ENCODE measurements around the gene PRRT4.

The PRRT4 gene

DNA sequence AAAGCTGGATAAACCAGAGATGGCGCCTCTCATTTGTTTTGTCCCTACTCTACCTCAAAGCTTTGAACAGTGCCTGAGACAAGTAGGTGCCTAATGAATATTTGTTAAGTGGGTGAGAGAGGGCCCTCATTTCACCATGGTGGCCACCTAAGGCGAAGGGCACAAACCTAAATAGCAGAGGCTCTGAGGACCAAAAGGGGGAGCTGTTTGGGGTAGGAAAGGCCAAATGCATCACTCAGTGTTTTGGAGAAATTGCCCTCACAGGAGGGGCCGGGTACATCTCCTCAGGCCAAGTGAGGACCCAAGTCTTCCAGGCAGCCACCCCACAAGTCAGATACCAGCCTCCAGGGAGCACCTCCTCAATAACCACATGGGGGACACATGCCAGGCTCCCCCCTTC lies 34.3 kb upstream of the PRRT4 start:
- no peak for DNase-seq (ENCODE audit: low read depth in 2 of 2)

DNA sequence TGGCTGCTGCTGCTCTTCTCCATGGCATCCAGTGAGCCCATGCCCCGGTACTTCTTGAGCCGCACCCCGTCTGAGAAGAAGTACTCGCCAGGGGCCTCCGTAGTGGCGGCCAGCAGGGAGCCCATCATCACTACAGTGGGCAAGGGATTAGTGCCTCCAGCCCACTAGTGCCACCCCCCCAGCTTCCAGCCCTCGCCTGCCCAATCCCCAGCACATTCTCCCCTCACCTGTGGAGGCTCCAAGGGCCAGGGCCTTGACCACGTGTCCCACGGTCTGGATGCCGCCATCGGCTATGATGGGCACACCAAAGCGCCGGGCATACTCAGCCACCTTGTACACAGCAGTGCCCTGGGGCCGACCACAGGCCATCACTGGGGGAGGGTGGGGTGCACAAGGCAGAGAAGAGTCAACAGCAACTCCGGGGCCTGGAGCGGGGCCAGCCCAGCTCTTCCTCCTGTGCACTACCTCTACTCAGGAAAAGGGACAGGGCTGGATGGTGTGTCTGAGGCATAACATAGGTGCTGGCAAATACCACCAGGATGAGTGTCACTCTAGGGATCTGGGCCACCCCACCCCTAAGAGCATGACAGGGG lies 33.5 kb upstream of the PRRT4 start:
- no peak for DNase-seq (ENCODE audit: low read depth in 2 of 2)

DNA sequence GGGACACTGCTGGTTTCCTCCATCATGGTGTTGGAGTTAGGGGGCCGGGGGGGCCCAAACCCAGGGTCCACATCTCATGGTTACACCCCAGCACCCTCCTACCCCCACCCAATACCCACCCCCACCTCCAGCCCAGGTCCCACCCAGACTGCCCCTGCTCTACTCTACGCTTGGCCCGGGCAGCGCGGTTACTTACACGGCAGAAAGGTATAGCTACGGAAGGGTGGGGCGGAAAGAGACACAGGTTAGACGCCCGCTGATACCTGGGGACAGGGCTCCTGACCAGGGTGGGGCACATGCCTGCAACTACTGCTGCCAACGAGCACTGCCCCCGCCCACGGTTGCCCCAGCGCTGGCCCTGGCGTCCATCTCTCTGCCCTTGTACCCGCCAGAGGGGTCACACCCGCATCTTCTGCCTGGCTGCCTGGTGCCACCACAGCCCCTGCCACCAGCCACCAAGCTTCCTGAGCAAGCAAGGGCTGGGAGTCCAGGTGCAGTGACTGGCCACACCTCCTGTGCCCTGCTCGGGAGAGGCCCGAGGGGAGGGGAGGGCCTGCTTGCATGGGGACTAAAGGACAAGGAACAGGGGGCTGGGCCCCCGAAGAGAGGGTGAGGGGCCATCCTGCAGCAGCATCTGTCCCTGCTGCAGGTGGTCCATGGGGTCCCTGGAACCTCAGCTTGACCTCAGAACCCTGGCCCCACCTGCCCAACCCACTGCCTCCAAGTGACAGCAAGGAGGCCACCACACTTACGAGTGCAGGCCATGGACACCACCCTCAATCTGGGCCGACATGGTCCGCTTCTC lies 32.2 kb upstream of the PRRT4 start:
- DNase-seq (ENCODE audit: low read depth in 2 of 2), result no peak

DNA sequence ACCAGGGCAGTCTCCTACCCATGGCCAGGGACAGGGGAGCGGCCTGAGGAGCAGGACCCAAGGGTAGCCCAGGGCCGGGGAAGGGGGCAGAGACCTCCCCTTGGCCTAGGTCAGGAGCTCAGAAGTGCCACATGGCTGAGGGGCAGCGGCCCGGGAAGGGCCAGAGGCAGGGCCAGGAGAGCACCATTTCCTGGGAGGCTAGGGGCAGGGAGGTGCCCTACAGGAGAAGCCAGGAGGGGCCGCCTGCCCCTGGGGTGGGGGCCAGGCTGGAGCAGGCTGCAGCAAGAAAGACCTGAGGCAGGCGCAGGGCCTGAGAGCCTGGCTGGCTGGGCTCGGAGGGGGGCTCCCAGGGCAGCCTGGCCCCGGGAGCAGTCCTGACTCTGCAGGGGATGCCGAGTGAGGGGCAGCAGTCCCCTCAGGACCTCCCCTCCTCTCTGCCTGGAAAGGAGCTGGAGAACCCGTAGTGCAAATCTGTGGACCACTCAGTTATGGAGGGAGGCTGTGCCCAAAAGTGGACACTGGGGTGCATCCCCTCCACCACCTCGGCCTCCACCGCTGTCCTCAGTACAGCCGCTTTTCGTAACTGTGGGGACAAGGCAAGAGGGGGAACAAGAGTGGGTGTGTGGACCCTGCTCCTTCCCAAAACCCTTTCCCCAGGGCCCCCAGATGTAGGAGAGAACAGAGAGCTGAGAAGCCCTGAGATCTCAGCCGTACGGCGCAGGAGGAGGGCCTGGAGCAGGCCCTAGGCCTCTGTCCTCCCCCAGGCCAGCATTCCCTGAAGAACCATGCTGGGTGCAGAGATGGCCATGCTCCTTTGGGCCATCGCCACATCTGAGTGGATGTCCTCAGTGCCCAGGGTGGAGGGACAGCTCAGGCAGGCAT lies 31.2 kb upstream of the PRRT4 start:
- DNase-seq (ENCODE audit: low read depth in 2 of 2), result no peak

DNA sequence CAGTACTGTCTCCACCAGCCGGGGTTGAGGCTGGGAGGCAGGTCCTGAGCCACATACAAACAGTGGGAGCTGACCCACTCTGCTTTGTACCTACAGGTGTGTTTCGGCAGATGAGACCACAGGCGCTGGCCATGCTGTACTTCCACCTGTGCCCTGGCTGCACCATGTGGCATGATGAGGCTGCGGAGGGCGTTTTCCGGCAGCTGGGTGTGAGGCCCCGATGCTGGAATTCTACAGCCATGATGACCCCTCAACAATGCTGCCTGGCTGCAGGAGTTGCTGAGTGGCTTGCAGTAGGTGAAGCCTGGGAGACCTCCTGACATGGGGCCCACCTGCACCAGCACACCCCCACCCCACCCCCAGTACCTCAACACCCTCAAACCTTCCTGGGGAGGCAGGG lies 30.3 kb upstream of the PRRT4 start:
- no peak for DNase-seq (ENCODE audit: low read depth in 2 of 2)

DNA sequence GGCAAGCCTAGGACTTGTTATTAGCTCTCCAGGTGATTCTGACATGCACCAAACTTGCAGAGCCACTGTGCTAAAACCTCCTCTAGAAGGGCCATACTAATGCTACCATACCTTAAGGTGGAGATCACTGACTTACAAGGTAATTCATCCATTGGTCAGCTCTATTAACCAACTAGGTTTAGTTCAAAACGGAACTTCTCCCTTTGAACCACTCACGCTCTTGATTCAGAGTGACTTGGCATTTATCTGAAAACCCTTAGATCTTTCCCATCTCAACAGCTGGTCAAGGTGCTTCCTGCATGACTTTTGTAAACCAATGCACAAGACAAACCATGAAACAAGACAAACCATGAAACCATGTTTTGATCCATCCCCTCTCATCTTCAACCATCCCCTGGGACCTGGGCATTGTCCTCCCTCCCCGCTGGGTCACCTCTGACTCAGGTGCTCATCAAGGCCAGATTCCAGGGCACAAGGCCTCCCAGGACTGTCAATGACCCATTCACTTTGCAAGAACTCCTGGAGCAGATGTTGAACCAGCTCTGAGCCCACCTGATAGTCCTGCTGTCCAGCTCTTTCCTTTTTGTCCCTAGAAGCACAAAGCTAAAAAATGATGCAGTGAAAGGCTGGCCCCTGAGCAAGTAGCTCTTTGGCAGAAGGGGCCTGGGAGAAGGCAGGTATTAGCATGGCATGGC lies 29.5 kb upstream of the PRRT4 start:
- DNase-seq (ENCODE audit: low read depth in 2 of 2), result no peak

DNA sequence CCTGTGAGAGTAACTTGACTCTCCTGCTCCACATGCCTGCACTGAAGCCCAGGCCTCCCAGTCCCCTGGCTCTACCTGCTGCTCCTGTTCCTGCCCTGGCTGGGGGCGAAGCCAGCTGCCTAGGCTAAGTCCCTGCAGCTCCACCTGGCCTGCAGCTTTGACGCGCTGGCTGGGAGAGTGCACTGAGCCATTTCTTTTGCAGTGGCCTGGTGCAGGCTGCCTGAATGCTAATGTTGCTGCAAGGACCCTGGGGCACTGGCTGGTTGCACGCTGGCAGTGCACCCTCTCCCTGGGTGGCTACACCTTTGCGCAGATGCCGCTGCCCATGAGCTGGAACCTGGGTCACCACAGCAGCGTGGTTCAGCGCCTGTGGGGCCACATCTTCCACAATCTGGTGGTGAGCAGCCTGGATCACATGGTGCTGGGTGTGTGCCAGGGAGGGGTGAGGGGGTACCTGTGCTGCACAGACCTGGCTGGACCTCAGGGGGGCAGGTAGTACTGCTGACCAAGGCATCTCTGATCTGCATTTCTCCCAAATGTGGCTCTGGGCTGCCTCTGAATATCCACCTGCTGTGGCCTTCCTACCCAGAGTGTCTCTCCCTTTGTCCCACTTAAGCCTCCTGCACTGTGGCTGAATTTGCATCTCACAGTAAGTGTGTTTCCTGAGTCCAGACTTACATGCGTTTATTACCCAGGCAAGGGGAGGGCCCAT lies 28.3 kb upstream of the PRRT4 start:
- no peak for DNase-seq (ENCODE audit: low read depth in 2 of 2)

DNA sequence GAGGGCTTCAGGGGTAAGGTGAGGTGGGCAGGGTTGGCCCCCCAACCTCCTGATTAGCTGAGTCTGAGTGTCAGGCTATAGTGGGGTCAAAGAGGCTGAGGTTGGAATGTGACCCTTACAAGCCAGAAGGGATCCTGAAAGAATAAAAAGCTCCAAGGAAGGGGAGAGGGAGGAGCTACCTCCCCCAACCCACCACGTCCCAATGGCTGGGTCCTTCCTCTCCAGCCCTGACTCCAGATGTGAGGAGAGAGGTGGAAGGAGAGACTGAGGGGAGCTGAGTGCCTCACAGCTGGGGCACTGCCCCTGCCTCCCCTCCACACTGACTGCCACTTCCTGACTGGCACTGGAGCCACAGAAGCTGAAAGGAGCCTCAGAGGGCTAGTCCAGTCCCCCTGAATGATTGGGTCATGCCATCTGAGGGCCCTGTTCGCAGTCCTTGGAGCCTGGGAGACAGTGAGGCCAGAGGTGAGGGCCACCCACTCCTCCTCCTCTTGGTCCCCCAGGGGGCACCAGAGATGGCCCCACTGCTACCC lies 27.7 kb upstream of the PRRT4 start:
- no peak for DNase-seq (ENCODE audit: low read depth in 2 of 2)

DNA sequence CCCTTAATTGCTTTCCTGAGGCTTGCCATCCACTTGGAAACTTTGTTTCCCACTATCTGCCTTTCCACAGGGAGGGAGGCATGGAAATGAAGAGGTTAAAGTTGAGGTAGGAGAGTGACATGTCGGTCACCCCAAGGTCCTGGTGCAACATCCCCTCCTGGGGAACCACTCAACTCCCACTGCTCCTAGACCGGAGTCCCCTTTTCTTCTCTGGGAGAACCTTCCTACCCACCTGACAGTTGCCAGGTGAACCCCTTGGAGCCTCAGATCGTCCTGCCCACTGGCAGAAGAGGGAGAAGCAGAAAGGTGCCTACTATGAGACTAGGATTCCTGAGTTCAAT lies 26.6 kb upstream of the PRRT4 start:
- DNase-seq (ENCODE audit: low read depth in 2 of 2), result no peak

DNA sequence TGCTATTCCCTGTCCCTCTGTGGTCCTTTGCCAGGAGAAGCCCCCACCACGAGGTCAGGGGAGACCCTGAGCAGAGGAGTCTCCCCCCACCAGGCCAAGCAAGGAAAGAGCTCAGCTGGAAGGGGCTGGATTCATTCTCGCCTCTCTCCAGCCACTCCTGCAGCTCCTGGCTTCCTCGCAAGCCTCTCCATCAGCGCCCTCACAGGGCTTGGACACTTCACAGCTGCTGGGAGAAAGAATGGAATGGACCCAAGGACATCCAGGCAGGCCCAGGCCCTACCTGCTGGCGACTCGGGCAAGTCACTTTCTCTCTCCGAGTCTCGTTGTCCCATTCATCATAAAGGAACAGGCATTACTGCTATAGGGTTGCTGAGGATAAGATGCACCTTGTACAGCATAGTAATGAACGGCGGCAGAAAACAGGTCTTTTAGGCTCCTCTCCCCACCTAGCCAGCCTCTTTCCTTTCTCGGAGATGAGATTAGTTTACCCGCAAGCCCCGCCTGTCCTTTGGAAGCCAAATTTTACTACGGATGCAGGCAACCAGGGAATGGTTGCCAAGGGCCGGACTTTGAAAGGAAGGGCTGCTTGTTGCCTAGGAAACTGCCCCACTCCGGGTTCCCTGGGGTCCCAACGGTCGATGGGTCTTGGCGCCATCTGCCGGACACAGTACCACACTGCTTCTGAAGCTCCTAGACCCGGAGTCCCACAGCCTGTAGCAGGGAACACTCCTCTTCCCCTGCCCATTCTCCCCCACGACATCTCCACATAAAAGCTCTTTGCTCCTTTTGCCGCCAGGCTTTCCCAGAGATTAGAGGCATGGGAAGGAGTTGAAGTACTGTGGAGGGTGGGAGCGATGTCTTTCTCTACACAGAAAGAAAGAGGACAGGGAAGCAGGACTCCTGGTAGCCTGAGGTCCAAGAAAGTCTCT lies 26.0 kb upstream of the PRRT4 start:
- peak; percentile 37 to 46 for DNase-seq (ENCODE audit: low read depth in 2 of 2)

DNA sequence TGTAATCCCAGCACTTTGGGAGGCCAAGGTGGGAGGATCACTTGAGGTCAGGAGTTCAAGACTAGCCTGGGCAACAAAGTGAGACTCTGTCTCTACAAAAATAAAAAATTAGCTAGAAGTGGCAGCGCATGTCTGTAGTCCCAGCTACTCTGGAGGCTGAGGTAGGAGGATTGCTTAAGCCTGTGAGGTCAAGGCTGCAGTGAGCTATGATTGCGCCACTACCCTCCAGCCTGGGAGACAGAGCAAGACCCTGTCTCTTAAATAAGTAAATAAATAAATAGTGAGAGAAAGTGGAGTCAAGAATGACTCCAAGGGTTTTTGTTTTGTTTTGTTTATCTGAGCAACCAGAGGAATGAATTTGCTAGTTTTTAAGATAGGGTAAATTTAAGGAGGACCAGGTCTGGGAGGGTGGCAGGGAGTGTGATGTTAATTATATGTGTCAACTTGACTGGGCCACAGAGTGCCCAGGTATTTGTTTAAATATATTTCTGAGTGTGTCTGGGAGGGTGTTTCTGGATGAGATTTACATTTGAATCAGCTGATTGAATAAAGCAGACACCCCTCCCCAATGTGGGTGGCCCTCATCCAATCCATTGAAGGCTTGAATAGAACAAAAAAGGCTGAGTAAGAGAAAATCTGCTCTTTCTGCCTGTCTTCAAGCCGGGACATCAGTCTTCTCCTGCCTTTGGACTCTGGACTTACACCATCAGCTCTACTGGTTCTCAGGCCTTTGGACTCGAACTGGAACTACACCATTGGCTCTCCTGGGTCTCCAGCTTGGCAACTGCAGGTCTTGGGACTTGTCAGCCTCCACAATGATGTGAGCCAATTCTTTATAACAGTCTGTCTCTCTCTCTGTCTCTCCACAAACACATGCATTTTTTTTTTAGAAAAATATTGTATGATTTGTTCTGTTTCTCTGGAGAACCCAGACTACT lies 24.8 kb upstream of the PRRT4 start:
- no peak for DNase-seq (ENCODE audit: low read depth in 2 of 2)

DNA sequence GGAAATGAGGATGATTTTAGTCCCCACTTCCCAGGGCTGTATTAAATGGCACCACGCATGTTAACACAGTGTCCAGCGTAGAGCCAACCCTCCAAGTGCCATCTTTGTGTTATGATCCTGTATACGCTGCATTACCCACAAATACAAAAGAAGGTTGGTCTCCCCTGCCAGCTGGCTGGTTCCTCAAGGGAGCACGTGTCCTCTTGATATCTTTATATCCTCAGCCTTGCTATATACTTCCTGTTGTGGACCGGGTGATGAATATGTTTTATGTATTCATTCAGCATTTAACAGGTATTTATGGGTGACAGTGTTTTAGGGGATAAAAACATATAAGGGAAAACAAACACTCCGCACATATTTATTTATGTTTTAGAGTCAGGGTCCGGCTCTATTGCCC lies 23.2 kb upstream of the PRRT4 start:
- no peak for DNase-seq (ENCODE audit: low read depth in 2 of 2)

DNA sequence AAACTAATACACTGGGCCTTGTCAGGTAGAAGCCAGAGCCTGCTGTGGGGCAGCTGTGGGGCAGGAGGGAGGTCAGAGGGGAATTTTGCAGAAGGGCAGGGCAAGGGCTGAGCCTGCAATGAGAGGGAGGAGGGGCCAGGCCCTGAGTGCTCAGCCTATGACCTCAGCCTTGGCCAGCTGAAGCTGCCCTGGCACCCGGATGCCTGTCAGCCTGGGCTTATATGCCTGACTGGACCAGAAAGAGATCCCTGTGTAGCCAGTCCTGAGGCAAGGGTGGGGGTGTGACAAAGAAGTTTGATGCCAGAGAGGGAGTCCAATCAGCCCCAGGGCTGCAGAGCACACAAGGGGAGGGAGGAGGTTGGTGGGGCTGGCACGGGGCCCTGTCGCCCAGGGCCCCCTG lies 22.3 kb upstream of the PRRT4 start:
- no peak for DNase-seq (ENCODE audit: low read depth in 2 of 2)

DNA sequence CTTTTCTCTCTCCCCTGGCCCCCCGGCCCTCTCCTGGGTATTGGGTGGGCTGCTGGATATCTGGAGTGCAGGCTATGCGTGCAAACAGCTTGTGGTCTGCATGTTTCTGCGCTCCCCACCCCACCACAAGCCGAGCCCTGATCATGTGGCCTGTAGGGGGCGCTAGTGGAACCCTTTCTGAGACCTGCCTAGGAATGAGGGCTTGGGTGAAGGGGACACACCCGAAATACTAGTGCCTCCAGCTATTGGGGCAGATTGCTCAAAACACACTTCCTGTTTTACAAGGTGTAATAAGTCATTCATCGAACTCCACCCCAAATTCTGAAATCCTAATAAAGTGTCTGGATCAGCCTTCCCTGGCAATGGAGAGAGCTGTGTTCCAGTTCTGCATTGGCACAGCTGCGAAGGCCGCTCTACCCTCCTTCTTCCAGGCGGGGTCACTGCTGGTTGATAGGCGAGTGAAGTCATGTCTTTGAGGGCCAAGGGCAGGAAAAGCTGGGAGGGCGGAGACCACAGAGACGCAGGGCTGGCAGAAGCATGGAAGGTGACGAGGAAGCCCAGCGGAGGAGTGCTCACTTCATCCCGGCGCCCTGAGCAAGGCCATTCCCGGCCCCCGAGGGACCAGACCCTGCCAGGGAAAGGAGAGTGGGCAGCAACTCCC lies 19.8 kb upstream of the PRRT4 start:
- DNase-seq (ENCODE audit: low read depth in 2 of 2), result no peak

DNA sequence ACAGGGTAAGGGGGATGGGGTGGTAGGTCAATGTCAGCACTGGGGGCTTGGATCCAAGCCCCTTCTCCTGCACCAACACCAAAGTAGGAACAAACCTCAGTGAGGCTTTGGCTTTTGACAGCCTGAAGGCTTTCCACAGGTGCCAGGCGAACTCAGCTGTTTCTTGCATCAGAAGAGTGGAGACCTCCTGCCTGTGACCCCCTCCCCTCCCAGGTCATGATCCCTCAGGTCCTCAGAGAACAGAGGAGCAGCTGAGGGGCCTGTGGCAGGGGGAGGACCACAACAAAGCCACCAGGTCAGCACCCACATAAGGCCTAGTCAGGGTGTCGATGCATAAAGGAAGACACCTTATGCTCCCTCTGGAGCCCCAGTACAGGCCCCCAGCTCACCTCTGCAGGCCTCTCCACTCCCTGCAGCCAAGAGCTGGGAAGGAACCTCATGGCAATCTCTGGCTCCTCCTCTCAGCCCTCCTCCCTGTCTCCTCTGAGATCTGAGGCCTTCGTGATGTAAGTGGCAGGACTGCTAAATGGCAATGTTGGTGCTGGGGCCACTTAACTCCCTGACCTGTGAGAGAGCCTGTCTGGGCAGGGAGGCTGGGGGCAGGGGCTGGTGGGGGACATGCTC lies 19.1 kb upstream of the PRRT4 start:
- no peak for DNase-seq (ENCODE audit: low read depth in 2 of 2)

DNA sequence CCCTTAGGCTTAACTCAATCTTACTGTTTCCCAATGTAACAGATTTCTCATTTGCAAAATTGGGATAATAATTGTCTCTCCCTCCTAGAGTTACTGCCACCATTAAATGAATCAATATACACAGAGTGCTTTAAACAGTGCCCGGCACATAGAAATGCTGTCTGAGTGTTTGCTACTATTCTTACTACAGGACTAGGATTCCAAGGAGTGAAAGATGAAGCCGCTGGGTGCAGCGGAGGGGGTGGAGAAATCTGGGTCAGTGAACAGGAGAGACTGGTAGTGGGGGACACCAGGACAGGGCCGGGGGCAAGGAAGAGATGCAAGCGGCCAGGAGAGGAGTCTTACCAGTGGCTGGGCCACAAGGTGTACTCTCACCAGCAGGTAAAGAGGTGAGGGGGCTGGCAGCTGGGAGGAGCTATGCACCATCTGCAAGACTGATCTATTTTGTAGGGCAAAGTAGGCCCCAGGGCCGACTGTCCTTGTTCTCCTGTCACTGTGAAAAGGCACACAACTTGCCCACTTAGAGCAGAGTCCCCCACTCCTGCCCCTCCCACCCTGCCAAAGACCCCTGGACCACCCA lies 18.5 kb upstream of the PRRT4 start:
- no peak for DNase-seq (ENCODE audit: low read depth in 2 of 2)

DNA sequence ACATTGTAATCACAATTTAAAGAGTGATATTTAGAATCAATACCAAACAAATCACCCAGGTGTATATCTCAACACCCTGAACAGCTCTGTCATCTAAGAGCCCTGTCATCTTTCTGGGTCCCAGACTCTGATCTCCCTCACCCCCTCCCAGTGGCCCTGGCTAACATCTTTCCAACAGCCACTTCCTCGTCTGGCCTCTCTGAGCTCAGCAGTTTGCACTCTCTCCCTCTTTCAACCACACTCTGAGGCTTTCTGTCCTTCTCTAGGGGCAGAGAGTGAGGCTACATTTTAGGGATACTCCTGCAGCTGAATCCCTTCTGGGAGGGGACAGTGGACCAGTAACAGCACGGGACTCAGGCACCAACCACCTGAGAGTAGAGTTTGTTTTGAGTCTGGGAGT lies 17.1 kb upstream of the PRRT4 start:
- no peak for DNase-seq (ENCODE audit: low read depth in 2 of 2)

DNA sequence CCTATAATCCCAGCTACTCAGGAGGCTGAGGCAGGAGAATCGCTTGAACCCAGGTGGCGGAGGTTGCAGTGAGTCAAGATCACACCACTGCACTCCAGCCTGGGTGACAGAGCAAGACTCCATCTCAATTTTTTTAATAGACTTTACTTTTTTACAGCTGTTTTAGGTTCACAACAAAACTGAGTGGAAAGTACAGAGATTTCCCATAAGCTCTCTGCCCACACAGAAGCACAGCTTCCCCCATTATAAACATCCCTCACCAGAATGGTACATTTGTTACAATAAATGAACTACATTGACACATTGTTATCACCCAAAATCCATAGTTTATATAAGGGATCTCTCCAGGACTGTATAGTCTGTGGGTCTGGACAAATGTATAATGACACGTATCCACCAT lies 14.6 kb upstream of the PRRT4 start:
- no peak for DNase-seq (ENCODE audit: low read depth in 2 of 2)
